ENCODE measurements around the gene GRIFIN.

GRCh38 chr7:2512713-2513112 lies 36.5 kb upstream of the GRIFIN start:
- TF ChIP-seq CTCF (tag by site-specific recombination; IDR thresholded peaks at IDR 0.05) (no peak), ZSCAN18 (tag by site-specific recombination; IDR thresholded peaks at IDR 0.05) (no peak), ZNF501 (tag by site-specific recombination; IDR thresholded peaks at IDR 0.05) (no peak)

Measured in HEK293 (cell line).